Left lung (tissue), 10 donors: ENCODE results near the gene EHD4. TPM values are rescaled to one million over a fixed set of nuclear protein-coding genes. Genes with fewer than 3 reads are reported as not detected.

Source experiments
- ATAC-seq: fragments of 200-7000 bp; cut with Tn5 transposase; one replicate; pipeline ENCODE4 v1.9.1; 2020; ENCODE audit warnings: moderate library complexity
- DNase-seq, 4 donors: peaks; one replicate each; pipeline ENCODE4 v3.0.0-alpha.2; 2013 to 2020
- H3K27ac ChIP-seq, 2 donors: fragments of 200-600 bp; sonication (generic) in 1 of 2; one replicate each; pipeline versions ENCODE4 v1.5.0 to v1.8.0; 2020 to 2021
- H3K27me3 ChIP-seq, 2 donors: fragments of 200-600 bp; sonication (generic) in 1 of 2; one replicate each; pipeline versions ENCODE4 v1.5.0 to v1.8.0; 2020 to 2021
- H3K36me3 ChIP-seq, 2 donors: fragments of 200-600 bp; sonication (generic) in 1 of 2; one replicate each; pipeline versions ENCODE4 v1.5.0 to v1.8.0; 2020 to 2021
- H3K4me1 ChIP-seq, 2 donors: fragments of 200-600 bp; one replicate each; pipeline ENCODE4 v1.8.0; 2021
- H3K4me3 ChIP-seq, 2 donors: fragments of 200-600 bp; sonication (generic) in 1 of 2; one replicate each; pipeline versions ENCODE4 v1.5.0 to v1.8.0; 2020 to 2021; ENCODE audit warnings: mild to moderate bottlenecking in 1 of 2
- H3K9me3 ChIP-seq, 2 donors: fragments of 200-600 bp; sonication (generic) in 1 of 2; one replicate each; pipeline versions ENCODE4 v1.5.0 to v1.8.0; 2020 to 2021
- CTCF ChIP-seq, 2 donors: fragments of 200-600 bp; sonication (generic) in 1 of 2; IDR thresholded peaks; one replicate each; pipeline versions ENCODE4 v1.5.0 to v1.8.0; 2021; ENCODE audit warnings: antibody characterized with exemption in 2 of 2
- intact Hi-C, 2 donors: fragments of 100-400 bp; cut with DNase I; formaldehyde crosslinking; loops; one replicate each; pipeline versions ENCODE4 v1.11.2 to v1.14.2; 2022
- polyA plus RNA-seq, 6 donors: library from polyadenylated mRNA; unstranded; fragments of 120-200 nt; gene quantifications; one replicate each; pipeline ENCODE4 v1.2.1, GENCODE V29; 2013; ENCODE audit not compliant: insufficient read length in 6 of 6
- total RNA-seq, 2 donors: library from RNA; stranded (reverse); fragmentation: NEBNext Ultra II Directional; extraction: Animal tissue kit (Norgen Biotek cat#: 25700); gene quantifications; one replicate each; pipeline ENCODE4 v1.2.1, GENCODE V29; 2021
- donor health status: DM: no; HTN: yes; CAD: no.
- donor health status: DM: no; HTN: no; CAD: no.

The EHD4 gene
- total and polyA plus RNA-seq, 8 donors = 11.7 to 32.6 (median 13.1) TPM

GRCh38 chr15:41915255-41915994 is 56.9 kb downstream of the EHD4 start:
- H3K9me3 ChIP-seq = no peaks in the 10 kb centered on the region
- TF ChIP-seq CTCF (IDR thresholded peaks at IDR 0.05) = no peak
- H3K4me3 ChIP-seq = no peak overlapping the region
- intact Hi-C loops = no loop called here
- H3K4me1 ChIP-seq = peaks cover 1 to 72% of the 10 kb centered on the region in 2 donors
- peaks cover 0 to 52% of the 10 kb centered on the region in 2 donors for H3K36me3 ChIP-seq
- H3K27ac ChIP-seq = peak overlapping the region in 1 of 2 donors; percentile 54
- no peaks in the 10 kb centered on the region for H3K27me3 ChIP-seq
- ATAC-seq (no peak), DNase-seq (no peak)

- no peaks in the 10 kb centered on the region for H3K27me3 ChIP-seq
- peaks cover 0 to 67% of the 10 kb centered on the region in 2 donors for H3K4me1 ChIP-seq
- TF ChIP-seq CTCF (IDR thresholded peaks at IDR 0.05) = no peak
- H3K36me3 ChIP-seq = peaks cover 0 to 60% of the 10 kb centered on the region in 2 donors
- no peak for DNase-seq
- intact Hi-C loops = no loop called here
- H3K27ac ChIP-seq = no peak overlapping the region
- no peak overlapping the region for H3K4me3 ChIP-seq
- no peaks in the 10 kb centered on the region for H3K9me3 ChIP-seq
- no peak for ATAC-seq
Observed at GRCh38 chr15:41914411-41914810, 57.9 kb downstream of the EHD4 start.

- intact Hi-C loops = no loop called here
- Histone ChIP-seq H3K27me3 (no peaks in the 10 kb centered on the region), H3K4me3 (no peak overlapping the region), H3K4me1 (peaks cover 0 to 61% of the 10 kb centered on the region in 2 donors), H3K36me3 (peaks cover 0 to 60% of the 10 kb centered on the region in 2 donors), H3K27ac (no peak overlapping the region), H3K9me3 (no peaks in the 10 kb centered on the region)
- no peak for TF ChIP-seq CTCF (IDR thresholded peaks at IDR 0.05)
- DNase-seq = no peak
- ATAC-seq = no peak
Observed at GRCh38 chr15:41913256-41913655, 59.1 kb downstream of the EHD4 start.

GRCh38 chr15:41911691-41912345 is 60.5 kb downstream of the EHD4 start:
- H3K9me3 ChIP-seq = no peaks in the 10 kb centered on the region
- no peaks in the 10 kb centered on the region for H3K27me3 ChIP-seq
- intact Hi-C loops = no loop called here
- H3K36me3 ChIP-seq = peaks cover 0 to 64% of the 10 kb centered on the region in 2 donors
- TF ChIP-seq CTCF (IDR thresholded peaks at IDR 0.05) = no peak
- DNase-seq (no peak), ATAC-seq (no peak)
- H3K27ac ChIP-seq = no peak overlapping the region
- peaks cover 0 to 52% of the 10 kb centered on the region in 2 donors for H3K4me1 ChIP-seq
- H3K4me3 ChIP-seq = no peak overlapping the region

GRCh38 chr15:41908736-41909461 is 63.5 kb downstream of the EHD4 start:
- Histone ChIP-seq H3K4me3 (no peak overlapping the region), H3K9me3 (no peaks in the 10 kb centered on the region), H3K4me1 (peaks cover 0 to 30% of the 10 kb centered on the region in 2 donors), H3K36me3 (peaks cover 0 to 78% of the 10 kb centered on the region in 2 donors), H3K27me3 (no peaks in the 10 kb centered on the region), H3K27ac (no peak overlapping the region)
- TF ChIP-seq CTCF (IDR thresholded peaks at IDR 0.05) = no peak
- intact Hi-C loops = no loop called here
- no peak for DNase-seq
- no peak for ATAC-seq
